Measurements from ENCODE around the gene TMEM42. TPM values are rescaled to one million over a fixed set of nuclear protein-coding genes. Genes with fewer than 3 reads are reported as not detected.
A peak's percentile ranks its signal among the peaks of the same experiment; 100 is the strongest.

TMEM42 gene
- total and polyA plus RNA-seq, 2 experiments from 2014 or later, result 7.4 to 13.3 TPM

DNA sequence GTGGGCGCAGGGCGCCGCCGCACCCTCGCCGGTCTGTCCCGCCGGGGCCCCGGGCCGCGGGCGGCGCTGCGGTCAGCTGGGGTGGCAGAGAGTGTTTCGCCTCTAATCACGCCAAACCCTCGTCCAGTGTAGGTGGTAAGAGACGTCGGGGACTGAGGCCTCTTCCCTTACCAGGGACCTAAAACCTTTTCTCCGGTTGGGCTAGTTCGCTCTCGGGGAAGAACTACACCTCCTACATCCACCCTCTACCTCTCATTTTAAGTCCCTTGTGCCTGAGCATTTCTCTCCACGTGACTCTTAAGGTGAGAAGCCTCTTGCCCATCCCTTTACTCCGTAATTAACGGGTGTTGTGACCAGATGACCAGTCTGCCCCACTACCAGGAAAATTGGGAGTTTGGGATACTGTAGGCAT is 520 bp downstream of the TMEM42 start:
- Mint-ChIP-seq H3K36me3 (ENCODE audit: low read depth) (peaks cover 25% of the 10 kb centered on the region), H3K4me1 (peaks cover 6% of the 10 kb centered on the region; the same call in 2 of the 3 replicates), H3K9me3 (no peaks in the 10 kb centered on the region), H3K4me3 (peak overlapping the region; percentile 92), H3K27ac (peak overlapping the region; percentile 91), H3K27me3 (ENCODE audit: insufficient read depth, low read depth, poor library complexity) (peaks cover 19% of the 10 kb centered on the region)
- no peaks in the 10 kb centered on the region for H3K27me3 ChIP-seq (ENCODE audit: insufficient read depth)
- no peaks in the 10 kb centered on the region; the same call in 1 of the 2 replicates for H3K79me2 ChIP-seq (replicated peaks; ENCODE audit: insufficient read depth)
- H4K20me1 ChIP-seq (replicated peaks; ENCODE audit: insufficient read depth), result no peaks in the 10 kb centered on the region
- H3K27ac ChIP-seq (ENCODE audit: low read depth), result peak overlapping the region; percentile 79; the same call in 1 of the 2 replicates
- peaks cover 7% of the 10 kb centered on the region; the same call in 1 of the 2 replicates for H3F3A ChIP-seq (replicated peaks; ENCODE audit: low read depth)
- H3K4me3 ChIP-seq, result peak overlapping the region; percentile 72
- H2AFZ ChIP-seq, result peak overlapping the region; percentile 94
- H3K36me3 ChIP-seq (ENCODE audit: insufficient read depth), result no peaks in the 10 kb centered on the region
- ATAC-seq, result peak; percentile 12; the same call in 2 of the 3 replicates
- TF ChIP-seq, protein P1, sequence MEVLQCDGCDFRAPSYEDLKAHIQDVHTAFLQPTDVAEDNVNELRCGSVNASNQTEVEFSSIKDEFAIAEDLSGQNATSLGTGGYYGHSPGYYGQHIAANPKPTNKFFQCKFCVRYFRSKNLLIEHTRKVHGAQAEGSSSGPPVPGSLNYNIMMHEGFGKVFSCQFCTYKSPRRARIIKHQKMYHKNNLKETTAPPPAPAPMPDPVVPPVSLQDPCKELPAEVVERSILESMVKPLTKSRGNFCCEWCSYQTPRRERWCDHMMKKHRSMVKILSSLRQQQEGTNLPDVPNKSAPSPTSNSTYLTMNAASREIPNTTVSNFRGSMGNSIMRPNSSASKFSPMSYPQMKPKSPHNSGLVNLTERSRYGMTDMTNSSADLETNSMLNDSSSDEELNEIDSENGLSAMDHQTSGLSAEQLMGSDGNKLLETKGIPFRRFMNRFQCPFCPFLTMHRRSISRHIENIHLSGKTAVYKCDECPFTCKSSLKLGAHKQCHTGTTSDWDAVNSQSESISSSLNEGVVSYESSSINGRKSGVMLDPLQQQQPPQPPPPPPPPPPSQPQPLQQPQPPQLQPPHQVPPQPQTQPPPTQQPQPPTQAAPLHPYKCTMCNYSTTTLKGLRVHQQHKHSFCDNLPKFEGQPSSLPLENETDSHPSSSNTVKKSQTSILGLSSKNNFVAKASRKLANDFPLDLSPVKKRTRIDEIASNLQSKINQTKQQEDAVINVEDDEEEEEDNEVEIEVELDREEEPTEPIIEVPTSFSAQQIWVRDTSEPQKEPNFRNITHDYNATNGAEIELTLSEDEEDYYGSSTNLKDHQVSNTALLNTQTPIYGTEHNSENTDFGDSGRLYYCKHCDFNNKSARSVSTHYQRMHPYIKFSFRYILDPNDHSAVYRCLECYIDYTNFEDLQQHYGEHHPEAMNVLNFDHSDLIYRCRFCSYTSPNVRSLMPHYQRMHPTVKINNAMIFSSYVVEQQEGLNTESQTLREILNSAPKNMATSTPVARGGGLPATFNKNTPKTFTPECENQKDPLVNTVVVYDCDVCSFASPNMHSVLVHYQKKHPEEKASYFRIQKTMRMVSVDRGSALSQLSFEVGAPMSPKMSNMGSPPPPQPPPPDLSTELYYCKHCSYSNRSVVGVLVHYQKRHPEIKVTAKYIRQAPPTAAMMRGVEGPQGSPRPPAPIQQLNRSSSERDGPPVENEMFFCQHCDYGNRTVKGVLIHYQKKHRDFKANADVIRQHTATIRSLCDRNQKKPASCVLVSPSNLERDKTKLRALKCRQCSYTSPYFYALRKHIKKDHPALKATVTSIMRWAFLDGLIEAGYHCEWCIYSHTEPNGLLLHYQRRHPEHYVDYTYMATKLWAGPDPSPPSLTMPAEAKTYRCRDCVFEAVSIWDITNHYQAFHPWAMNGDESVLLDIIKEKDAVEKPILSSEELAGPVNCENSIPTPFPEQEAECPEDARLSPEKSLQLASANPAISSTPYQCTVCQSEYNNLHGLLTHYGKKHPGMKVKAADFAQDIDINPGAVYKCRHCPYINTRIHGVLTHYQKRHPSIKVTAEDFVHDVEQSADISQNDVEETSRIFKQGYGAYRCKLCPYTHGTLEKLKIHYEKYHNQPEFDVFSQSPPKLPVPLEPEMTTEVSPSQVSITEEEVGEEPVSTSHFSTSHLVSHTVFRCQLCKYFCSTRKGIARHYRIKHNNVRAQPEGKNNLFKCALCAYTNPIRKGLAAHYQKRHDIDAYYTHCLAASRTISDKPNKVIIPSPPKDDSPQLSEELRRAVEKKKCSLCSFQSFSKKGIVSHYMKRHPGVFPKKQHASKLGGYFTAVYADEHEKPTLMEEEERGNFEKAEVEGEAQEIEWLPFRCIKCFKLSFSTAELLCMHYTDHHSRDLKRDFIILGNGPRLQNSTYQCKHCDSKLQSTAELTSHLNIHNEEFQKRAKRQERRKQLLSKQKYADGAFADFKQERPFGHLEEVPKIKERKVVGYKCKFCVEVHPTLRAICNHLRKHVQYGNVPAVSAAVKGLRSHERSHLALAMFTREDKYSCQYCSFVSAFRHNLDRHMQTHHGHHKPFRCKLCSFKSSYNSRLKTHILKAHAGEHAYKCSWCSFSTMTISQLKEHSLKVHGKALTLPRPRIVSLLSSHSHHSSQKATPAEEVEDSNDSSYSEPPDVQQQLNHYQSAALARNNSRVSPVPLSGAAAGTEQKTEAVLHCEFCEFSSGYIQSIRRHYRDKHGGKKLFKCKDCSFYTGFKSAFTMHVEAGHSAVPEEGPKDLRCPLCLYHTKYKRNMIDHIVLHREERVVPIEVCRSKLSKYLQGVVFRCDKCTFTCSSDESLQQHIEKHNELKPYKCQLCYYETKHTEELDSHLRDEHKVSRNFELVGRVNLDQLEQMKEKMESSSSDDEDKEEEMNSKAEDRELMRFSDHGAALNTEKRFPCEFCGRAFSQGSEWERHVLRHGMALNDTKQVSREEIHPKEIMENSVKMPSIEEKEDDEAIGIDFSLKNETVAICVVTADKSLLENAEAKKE (CRISPR knock-in tag; IDR thresholded peaks at IDR 0.05), result no peak
- TF ChIP-seq, protein P2, sequence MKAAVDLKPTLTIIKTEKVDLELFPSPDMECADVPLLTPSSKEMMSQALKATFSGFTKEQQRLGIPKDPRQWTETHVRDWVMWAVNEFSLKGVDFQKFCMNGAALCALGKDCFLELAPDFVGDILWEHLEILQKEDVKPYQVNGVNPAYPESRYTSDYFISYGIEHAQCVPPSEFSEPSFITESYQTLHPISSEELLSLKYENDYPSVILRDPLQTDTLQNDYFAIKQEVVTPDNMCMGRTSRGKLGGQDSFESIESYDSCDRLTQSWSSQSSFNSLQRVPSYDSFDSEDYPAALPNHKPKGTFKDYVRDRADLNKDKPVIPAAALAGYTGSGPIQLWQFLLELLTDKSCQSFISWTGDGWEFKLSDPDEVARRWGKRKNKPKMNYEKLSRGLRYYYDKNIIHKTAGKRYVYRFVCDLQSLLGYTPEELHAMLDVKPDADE (IDR thresholded peaks at IDR 0.05), result no peak
- TF ChIP-seq EZH2phosphoT487 (IDR thresholded peaks at IDR 0.05; ENCODE audit: unreplicated experiment), result no peak
- TF ChIP-seq JUNB (IDR thresholded peaks at IDR 0.05; ENCODE audit: unreplicated experiment), result no peak
- no peak for TF ChIP-seq REST (IDR thresholded peaks at IDR 0.05; ENCODE audit: unreplicated experiment)
- no peak for TF ChIP-seq CREB1 (CRISPR knock-in tag; IDR thresholded peaks at IDR 0.05; ENCODE audit: low read depth)
- TF ChIP-seq, protein P3, sequence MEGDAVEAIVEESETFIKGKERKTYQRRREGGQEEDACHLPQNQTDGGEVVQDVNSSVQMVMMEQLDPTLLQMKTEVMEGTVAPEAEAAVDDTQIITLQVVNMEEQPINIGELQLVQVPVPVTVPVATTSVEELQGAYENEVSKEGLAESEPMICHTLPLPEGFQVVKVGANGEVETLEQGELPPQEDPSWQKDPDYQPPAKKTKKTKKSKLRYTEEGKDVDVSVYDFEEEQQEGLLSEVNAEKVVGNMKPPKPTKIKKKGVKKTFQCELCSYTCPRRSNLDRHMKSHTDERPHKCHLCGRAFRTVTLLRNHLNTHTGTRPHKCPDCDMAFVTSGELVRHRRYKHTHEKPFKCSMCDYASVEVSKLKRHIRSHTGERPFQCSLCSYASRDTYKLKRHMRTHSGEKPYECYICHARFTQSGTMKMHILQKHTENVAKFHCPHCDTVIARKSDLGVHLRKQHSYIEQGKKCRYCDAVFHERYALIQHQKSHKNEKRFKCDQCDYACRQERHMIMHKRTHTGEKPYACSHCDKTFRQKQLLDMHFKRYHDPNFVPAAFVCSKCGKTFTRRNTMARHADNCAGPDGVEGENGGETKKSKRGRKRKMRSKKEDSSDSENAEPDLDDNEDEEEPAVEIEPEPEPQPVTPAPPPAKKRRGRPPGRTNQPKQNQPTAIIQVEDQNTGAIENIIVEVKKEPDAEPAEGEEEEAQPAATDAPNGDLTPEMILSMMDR (conservative IDR thresholded peaks at IDR 0.05; ENCODE audit: low read depth in 2 of 2), result no peak
- TF ChIP-seq ZNF331 (CRISPR knock-in tag; IDR thresholded peaks at IDR 0.05; ENCODE audit: low read depth), result no peak
- no peak for TF ChIP-seq ZNF114 (CRISPR knock-in tag; IDR thresholded peaks at IDR 0.05)
- TF ChIP-seq POLR2AphosphoS5 (IDR thresholded peaks at IDR 0.05; ENCODE audit: low read depth), result no peak
- TF ChIP-seq STAT1 (IDR thresholded peaks at IDR 0.05; ENCODE audit: unreplicated experiment), result no peak
- TF ChIP-seq NANOG (IDR thresholded peaks at IDR 0.05; ENCODE audit: borderline replicate concordance), result no peak
- DNase-seq (ENCODE audit: low spot score), result peak; percentile 63
- H3K4me2 ChIP-seq, result peak overlapping the region; percentile 97
- H3K4me1 ChIP-seq (ENCODE audit: insufficient read depth), result peaks cover 8% of the 10 kb centered on the region; the same call in 1 of the 2 replicates
- no peaks in the 10 kb centered on the region for H3K9me2 ChIP-seq (ENCODE audit: insufficient read depth)

Data from GM23338 (cell line).